Measurements from ENCODE around the gene IQSEC3.
A peak's percentile ranks its signal among the peaks of the same experiment; 100 is the strongest.

The IQSEC3 gene

DNA sequence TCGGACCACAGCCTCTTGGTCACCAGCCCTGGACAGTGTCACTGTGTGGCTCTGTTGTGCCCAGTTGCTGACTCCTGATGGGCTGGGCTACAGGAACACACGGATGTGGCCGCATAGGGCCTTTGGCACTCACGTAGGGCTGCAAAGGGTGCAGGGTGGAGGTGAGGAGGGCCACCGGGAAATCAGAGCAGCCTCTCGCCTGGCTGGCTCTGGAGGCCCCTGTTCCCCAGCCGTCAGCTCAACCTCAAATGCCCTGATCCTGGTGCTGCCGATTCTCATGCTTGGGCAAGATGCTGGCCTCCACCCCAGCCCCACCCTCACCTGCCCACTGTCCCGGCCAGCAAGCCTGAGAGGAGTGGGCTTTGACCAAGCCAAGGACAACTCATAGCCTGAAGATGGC is 88.4 kb downstream of the IQSEC3 start:
- H3K9ac ChIP-seq (ENCODE audit: low read length), result no peak overlapping the region
- no peak overlapping the region for H3K23ac ChIP-seq (ENCODE audit: low read length in 2 of 2)
- no peak for DNase-seq
- peaks cover 14 to 57% of the 10 kb centered on the region in 2 experiments for H3K27me3 ChIP-seq (ENCODE audit: control insufficient read depth in 1 of 2, insufficient read depth in 1 of 2, low read length in 2 of 2)
- no peak overlapping the region for H3K4me3 ChIP-seq (ENCODE audit: insufficient read depth in 1 of 2, low read depth in 1 of 2, low read length in 2 of 2)
- H2BK120ac ChIP-seq (ENCODE audit: low read depth, low read length), result no peak overlapping the region
- H3K36me3 ChIP-seq (ENCODE audit: control insufficient read depth in 1 of 2, insufficient read depth in 2 of 2, low read depth in 1 of 2, low read length in 2 of 2), result peaks cover 0 to 2% of the 10 kb centered on the region in 2 experiments
- peak overlapping the region in 1 of 2 experiments; percentile 46 for H3K14ac ChIP-seq (ENCODE audit: low read length in 2 of 2)
- H3K4me2 ChIP-seq (ENCODE audit: low read length, poor library complexity, severe bottlenecking), result no peak overlapping the region
- H3K18ac ChIP-seq (ENCODE audit: low read depth in 1 of 2, low read length in 2 of 2), result no peak overlapping the region
- H3K27ac ChIP-seq (ENCODE audit: low read length, poor library complexity, severe bottlenecking), result no peak overlapping the region
- H2AFZ ChIP-seq (ENCODE audit: low read depth, low read length), result no peak overlapping the region
- no peak overlapping the region for H2BK12ac ChIP-seq (ENCODE audit: low read length in 2 of 2)
- no peak overlapping the region for H2BK15ac ChIP-seq (ENCODE audit: low read depth, poor library complexity, severe bottlenecking)
- H4K91ac ChIP-seq (ENCODE audit: low read length), result no peak overlapping the region
- 89% methylated on average over 9 of the region's 9 CpGs for WGBS
- no peaks in the 10 kb centered on the region for H3K9me3 ChIP-seq (ENCODE audit: control insufficient read depth, low read length)
- H4K8ac ChIP-seq (ENCODE audit: low read length), result no peak overlapping the region
- H2BK5ac ChIP-seq (ENCODE audit: low read depth, low read length, poor library complexity, severe bottlenecking), result no peak overlapping the region
- H3K4me1 ChIP-seq (ENCODE audit: control insufficient read depth, insufficient read depth, low read depth, low read length), result peaks cover 5% of the 10 kb centered on the region
- no peaks in the 10 kb centered on the region for H3K79me1 ChIP-seq (replicated peaks; ENCODE audit: low read length, poor library complexity, severe bottlenecking)
- H3K4ac ChIP-seq (ENCODE audit: low read depth in 1 of 2, low read length in 2 of 2), result no peak overlapping the region
- H2AK5ac ChIP-seq (ENCODE audit: low read length, severe bottlenecking), result no peak overlapping the region

DNA sequence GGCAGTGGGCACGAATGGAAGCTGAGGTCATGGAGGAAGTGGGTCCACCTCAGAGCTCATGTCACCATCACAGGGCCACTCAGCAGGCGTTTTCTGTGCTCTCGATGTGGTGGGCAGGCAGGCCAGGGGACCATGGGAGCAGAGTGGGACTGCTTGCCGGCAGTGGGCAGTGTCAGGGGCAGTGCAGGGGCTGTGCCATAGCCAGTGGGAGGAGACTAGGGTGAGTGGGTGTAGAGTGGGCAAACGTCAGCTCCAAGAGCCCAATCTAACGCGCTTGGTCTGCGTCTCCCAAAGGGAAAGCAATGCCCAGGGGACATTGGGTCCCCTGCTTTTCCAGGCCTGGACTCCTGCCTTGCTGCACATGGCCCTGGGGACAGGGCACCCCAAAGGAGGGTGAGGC is 89.1 kb downstream of the IQSEC3 start:
- Histone ChIP-seq H3K27ac (ENCODE audit: low read length, poor library complexity, severe bottlenecking) (no peak overlapping the region), H3K4ac (ENCODE audit: low read depth in 1 of 2, low read length in 2 of 2) (no peak overlapping the region), H3K9ac (ENCODE audit: low read length) (no peak overlapping the region), H3K4me2 (ENCODE audit: low read length, poor library complexity, severe bottlenecking) (no peak overlapping the region), H2BK12ac (ENCODE audit: low read length in 2 of 2) (no peak overlapping the region), H3K79me1 (replicated peaks; ENCODE audit: low read length, poor library complexity, severe bottlenecking) (no peaks in the 10 kb centered on the region), H3K18ac (ENCODE audit: low read depth in 1 of 2, low read length in 2 of 2) (no peak overlapping the region), H2AFZ (ENCODE audit: low read depth, low read length) (no peak overlapping the region), H3K27me3 (ENCODE audit: control insufficient read depth in 1 of 2, insufficient read depth in 1 of 2, low read length in 2 of 2) (peaks cover 7 to 57% of the 10 kb centered on the region in 2 experiments), H2BK120ac (ENCODE audit: low read depth, low read length) (no peak overlapping the region), H3K14ac (ENCODE audit: low read length in 2 of 2) (no peak overlapping the region), H2AK5ac (ENCODE audit: low read length, severe bottlenecking) (no peak overlapping the region), H2BK15ac (ENCODE audit: low read depth, poor library complexity, severe bottlenecking) (no peak overlapping the region), H4K91ac (ENCODE audit: low read length) (no peak overlapping the region), H3K36me3 (ENCODE audit: control insufficient read depth in 1 of 2, insufficient read depth in 2 of 2, low read depth in 1 of 2, low read length in 2 of 2) (peaks cover 0 to 2% of the 10 kb centered on the region in 2 experiments), H2BK5ac (ENCODE audit: low read depth, low read length, poor library complexity, severe bottlenecking) (no peak overlapping the region), H3K23ac (ENCODE audit: low read length in 2 of 2) (no peak overlapping the region), H4K8ac (ENCODE audit: low read length) (no peak overlapping the region), H3K4me1 (ENCODE audit: control insufficient read depth, insufficient read depth, low read depth, low read length) (peaks cover 5% of the 10 kb centered on the region), H3K9me3 (ENCODE audit: control insufficient read depth, low read length) (no peaks in the 10 kb centered on the region), H3K4me3 (ENCODE audit: insufficient read depth in 1 of 2, low read depth in 1 of 2, low read length in 2 of 2) (no peak overlapping the region)
- WGBS, result 90% methylated on average over 8 of the region's 8 CpGs
- DNase-seq, result no peak

DNA sequence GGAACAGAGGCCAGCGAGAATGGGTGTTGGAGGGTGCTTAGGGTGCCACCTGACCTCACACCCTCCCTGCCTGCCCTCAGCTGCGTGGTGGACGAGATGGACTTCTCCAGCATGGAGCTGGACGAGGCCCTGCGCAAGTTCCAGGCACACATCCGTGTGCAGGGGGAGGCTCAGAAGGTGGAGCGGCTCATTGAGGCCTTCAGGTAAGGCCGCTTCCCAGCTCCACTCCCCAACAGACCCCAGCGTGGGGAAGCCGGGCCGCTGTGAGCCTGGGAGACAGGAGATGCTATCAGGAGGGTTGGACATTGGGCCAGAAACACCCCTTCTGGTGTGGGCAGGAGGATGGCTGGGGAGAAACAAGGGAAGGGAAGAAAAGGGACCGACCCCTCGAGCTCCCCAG is 90.4 kb downstream of the IQSEC3 start:
- peaks cover 5% of the 10 kb centered on the region for H3K4me1 ChIP-seq (ENCODE audit: control insufficient read depth, insufficient read depth, low read depth, low read length)
- no peak overlapping the region for H3K4me2 ChIP-seq (ENCODE audit: low read length, poor library complexity, severe bottlenecking)
- no peak overlapping the region for H3K14ac ChIP-seq (ENCODE audit: low read length in 2 of 2)
- H3K18ac ChIP-seq (ENCODE audit: low read depth in 1 of 2, low read length in 2 of 2), result no peak overlapping the region
- no peak overlapping the region for H2BK12ac ChIP-seq (ENCODE audit: low read length in 2 of 2)
- DNase-seq, result no peak
- peaks cover 0 to 55% of the 10 kb centered on the region in 2 experiments for H3K27me3 ChIP-seq (ENCODE audit: control insufficient read depth in 1 of 2, insufficient read depth in 1 of 2, low read length in 2 of 2)
- H3K4me3 ChIP-seq (ENCODE audit: insufficient read depth in 1 of 2, low read depth in 1 of 2, low read length in 2 of 2), result no peak overlapping the region
- H4K91ac ChIP-seq (ENCODE audit: low read length), result no peak overlapping the region
- H3K9me3 ChIP-seq (ENCODE audit: control insufficient read depth, low read length), result no peaks in the 10 kb centered on the region
- H2BK5ac ChIP-seq (ENCODE audit: low read depth, low read length, poor library complexity, severe bottlenecking), result no peak overlapping the region
- H3K79me1 ChIP-seq (replicated peaks; ENCODE audit: low read length, poor library complexity, severe bottlenecking), result no peaks in the 10 kb centered on the region
- no peak overlapping the region for H2AK5ac ChIP-seq (ENCODE audit: low read length, severe bottlenecking)
- H3K9ac ChIP-seq (ENCODE audit: low read length), result no peak overlapping the region
- H3K36me3 ChIP-seq (ENCODE audit: control insufficient read depth in 1 of 2, insufficient read depth in 2 of 2, low read depth in 1 of 2, low read length in 2 of 2), result peaks cover 0 to 2% of the 10 kb centered on the region in 2 experiments
- 90% methylated on average over 9 of the region's 13 CpGs for WGBS
- no peak overlapping the region for H2BK120ac ChIP-seq (ENCODE audit: low read depth, low read length)
- no peak overlapping the region for H2AFZ ChIP-seq (ENCODE audit: low read depth, low read length)
- H4K8ac ChIP-seq (ENCODE audit: low read length), result no peak overlapping the region
- no peak overlapping the region for H3K27ac ChIP-seq (ENCODE audit: low read length, poor library complexity, severe bottlenecking)
- no peak overlapping the region for H3K4ac ChIP-seq (ENCODE audit: low read depth in 1 of 2, low read length in 2 of 2)
- no peak overlapping the region for H2BK15ac ChIP-seq (ENCODE audit: low read depth, poor library complexity, severe bottlenecking)
- no peak overlapping the region for H3K23ac ChIP-seq (ENCODE audit: low read length in 2 of 2)

DNA sequence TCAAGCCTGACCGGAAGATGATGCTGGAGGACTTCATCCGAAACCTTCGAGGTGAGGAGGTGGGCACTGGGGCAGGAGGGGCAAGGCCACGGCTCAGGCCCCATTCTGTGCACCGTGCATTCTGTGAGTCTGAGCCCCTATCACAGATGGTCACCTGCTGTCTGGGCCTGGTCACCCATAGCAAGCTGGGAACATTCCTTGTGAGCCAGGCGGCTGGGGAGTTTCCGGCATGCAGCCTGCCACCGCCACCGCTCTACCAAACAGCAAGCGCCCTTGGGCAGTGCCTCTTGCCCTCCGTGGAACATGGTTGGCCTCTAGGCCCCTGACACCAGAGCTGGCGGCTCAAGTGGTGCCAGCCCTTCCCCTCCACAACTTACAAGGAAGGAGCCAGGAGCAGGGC is 91.1 kb downstream of the IQSEC3 start:
- Histone ChIP-seq H3K4ac (ENCODE audit: low read depth in 1 of 2, low read length in 2 of 2) (no peak overlapping the region), H3K36me3 (ENCODE audit: control insufficient read depth in 1 of 2, insufficient read depth in 2 of 2, low read depth in 1 of 2, low read length in 2 of 2) (peaks cover 0 to 2% of the 10 kb centered on the region in 2 experiments), H2BK5ac (ENCODE audit: low read depth, low read length, poor library complexity, severe bottlenecking) (no peak overlapping the region), H2BK12ac (ENCODE audit: low read length in 2 of 2) (no peak overlapping the region), H3K4me2 (ENCODE audit: low read length, poor library complexity, severe bottlenecking) (no peak overlapping the region), H3K27ac (ENCODE audit: low read length, poor library complexity, severe bottlenecking) (no peak overlapping the region), H3K18ac (ENCODE audit: low read depth in 1 of 2, low read length in 2 of 2) (no peak overlapping the region), H4K91ac (ENCODE audit: low read length) (no peak overlapping the region), H3K4me3 (ENCODE audit: insufficient read depth in 1 of 2, low read depth in 1 of 2, low read length in 2 of 2) (no peak overlapping the region), H2AFZ (ENCODE audit: low read depth, low read length) (no peak overlapping the region), H4K8ac (ENCODE audit: low read length) (no peak overlapping the region), H3K27me3 (ENCODE audit: control insufficient read depth in 1 of 2, insufficient read depth in 1 of 2, low read length in 2 of 2) (peaks cover 0 to 56% of the 10 kb centered on the region in 2 experiments), H3K9ac (ENCODE audit: low read length) (no peak overlapping the region), H2BK120ac (ENCODE audit: low read depth, low read length) (no peak overlapping the region), H3K9me3 (ENCODE audit: control insufficient read depth, low read length) (no peaks in the 10 kb centered on the region), H3K79me1 (replicated peaks; ENCODE audit: low read length, poor library complexity, severe bottlenecking) (no peaks in the 10 kb centered on the region), H2BK15ac (ENCODE audit: low read depth, poor library complexity, severe bottlenecking) (no peak overlapping the region), H3K4me1 (ENCODE audit: control insufficient read depth, insufficient read depth, low read depth, low read length) (peaks cover 5% of the 10 kb centered on the region), H3K14ac (ENCODE audit: low read length in 2 of 2) (no peak overlapping the region), H2AK5ac (ENCODE audit: low read length, severe bottlenecking) (no peak overlapping the region), H3K23ac (ENCODE audit: low read length in 2 of 2) (no peak overlapping the region)
- 88% methylated on average over 12 of the region's 12 CpGs for WGBS
- DNase-seq, result no peak
